ENCODE results near the gene SPSB4.

DNA sequence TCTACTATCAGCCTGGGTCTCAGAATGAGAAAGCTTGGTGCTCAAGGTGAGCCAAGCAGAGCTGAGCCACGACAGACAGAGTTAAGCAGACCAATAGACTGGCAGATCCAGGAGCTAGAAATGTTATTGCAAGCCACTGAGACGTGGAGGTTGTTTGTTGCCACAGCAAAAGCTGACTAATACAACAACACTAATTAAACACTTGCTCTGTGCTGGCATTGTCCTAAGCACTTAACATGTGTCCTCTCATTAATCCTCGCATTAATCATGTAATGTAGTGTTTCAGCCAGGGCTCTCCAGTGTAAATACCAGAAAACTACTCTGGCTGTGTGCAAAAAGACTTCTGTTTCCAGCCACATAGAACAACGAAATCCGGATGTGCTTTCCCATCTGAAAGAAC is 11.6 kb upstream of the SPSB4 start:
- TF ChIP-seq CTCF (IDR thresholded peaks at IDR 0.05; ENCODE audit: low read length) (no peak), EZH2 (optimal IDR thresholded peaks at IDR 0.05; ENCODE audit: low read depth, low read length) (no peak), EZH2phosphoT487 (IDR thresholded peaks at IDR 0.05; ENCODE audit: low read length) (no peak)

Measured in MM.1S (cell line).